Measurements from ENCODE around the gene KCNMB2.

DNA sequence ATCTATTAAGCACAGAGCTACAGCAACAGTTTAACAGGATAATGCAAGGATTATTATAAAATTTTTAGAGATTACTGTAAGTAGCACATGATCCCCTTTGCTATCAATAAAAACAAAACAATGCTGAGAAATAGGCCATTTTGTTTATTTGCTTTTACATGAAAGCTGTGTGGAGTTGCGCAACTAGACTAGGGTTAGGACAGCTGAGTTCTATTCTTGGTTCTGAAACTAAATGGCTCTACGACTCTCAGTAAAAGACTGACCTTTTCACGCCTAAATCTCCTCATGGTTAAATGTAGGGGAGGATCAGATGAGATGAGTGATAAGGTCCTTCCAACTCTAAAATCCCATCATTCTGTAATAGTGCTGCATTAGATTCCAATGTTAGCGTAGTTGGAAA, 25.0 kb downstream of the KCNMB2 start:
- TF ChIP-seq CTCF (IDR thresholded peaks at IDR 0.05; ENCODE audit: insufficient read depth, low read length) = no peak
- no peak for TF ChIP-seq GABPA (IDR thresholded peaks at IDR 0.05; ENCODE audit: low read depth)
- TF ChIP-seq POLR2AphosphoS5 (IDR thresholded peaks at IDR 0.05; ENCODE audit: low read depth) = no peak
- TF ChIP-seq SPI1 (IDR thresholded peaks at IDR 0.05; ENCODE audit: borderline replicate concordance, low read depth) = no peak
- TF ChIP-seq, protein P1, sequence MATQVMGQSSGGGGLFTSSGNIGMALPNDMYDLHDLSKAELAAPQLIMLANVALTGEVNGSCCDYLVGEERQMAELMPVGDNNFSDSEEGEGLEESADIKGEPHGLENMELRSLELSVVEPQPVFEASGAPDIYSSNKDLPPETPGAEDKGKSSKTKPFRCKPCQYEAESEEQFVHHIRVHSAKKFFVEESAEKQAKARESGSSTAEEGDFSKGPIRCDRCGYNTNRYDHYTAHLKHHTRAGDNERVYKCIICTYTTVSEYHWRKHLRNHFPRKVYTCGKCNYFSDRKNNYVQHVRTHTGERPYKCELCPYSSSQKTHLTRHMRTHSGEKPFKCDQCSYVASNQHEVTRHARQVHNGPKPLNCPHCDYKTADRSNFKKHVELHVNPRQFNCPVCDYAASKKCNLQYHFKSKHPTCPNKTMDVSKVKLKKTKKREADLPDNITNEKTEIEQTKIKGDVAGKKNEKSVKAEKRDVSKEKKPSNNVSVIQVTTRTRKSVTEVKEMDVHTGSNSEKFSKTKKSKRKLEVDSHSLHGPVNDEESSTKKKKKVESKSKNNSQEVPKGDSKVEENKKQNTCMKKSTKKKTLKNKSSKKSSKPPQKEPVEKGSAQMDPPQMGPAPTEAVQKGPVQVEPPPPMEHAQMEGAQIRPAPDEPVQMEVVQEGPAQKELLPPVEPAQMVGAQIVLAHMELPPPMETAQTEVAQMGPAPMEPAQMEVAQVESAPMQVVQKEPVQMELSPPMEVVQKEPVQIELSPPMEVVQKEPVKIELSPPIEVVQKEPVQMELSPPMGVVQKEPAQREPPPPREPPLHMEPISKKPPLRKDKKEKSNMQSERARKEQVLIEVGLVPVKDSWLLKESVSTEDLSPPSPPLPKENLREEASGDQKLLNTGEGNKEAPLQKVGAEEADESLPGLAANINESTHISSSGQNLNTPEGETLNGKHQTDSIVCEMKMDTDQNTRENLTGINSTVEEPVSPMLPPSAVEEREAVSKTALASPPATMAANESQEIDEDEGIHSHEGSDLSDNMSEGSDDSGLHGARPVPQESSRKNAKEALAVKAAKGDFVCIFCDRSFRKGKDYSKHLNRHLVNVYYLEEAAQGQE (IDR thresholded peaks at IDR 0.05; ENCODE audit: insufficient replicate concordance, low read depth) = no peak

Measured in HL-60 (cell line).